Mucosa of descending colon (tissue), 3 donors: ENCODE results near the gene ZNF697. TPM values are rescaled to one million over a fixed set of nuclear protein-coding genes. Genes with fewer than 3 reads are reported as not detected.
A peak's percentile ranks its signal among the peaks of the same experiment; 100 is the strongest.
"Not testable (repeated sequence)": the region's sequence is repeated elsewhere in the genome, so short reads cannot be mapped to it uniquely, and the experiment has no call there.

ENCODE experiments used
- ATAC-seq: fragments of 200-7000 bp; cut with Tn5 transposase; one replicate; pipeline ENCODE4 v1.9.1; 2020; ENCODE audit warnings: mild to moderate bottlenecking, moderate library complexity
- DNase-seq, 3 donors: peaks; one replicate each; pipeline ENCODE4 v3.0.0-alpha.2; 2020
- H3K36me3 ChIP-seq: fragments of 200-600 bp; one replicate; pipeline ENCODE4 v1.8.0; 2021; ENCODE audit warnings: low read depth, mild to moderate bottlenecking
- H3K4me1 ChIP-seq: fragments of 200-600 bp; one replicate; pipeline ENCODE4 v1.8.0; 2021; ENCODE audit warnings: low read depth, mild to moderate bottlenecking
- H3K4me3 ChIP-seq: fragments of 200-600 bp; one replicate; pipeline ENCODE4 v1.8.0; 2021; ENCODE audit warnings: mild to moderate bottlenecking
- H3K9me3 ChIP-seq: fragments of 200-600 bp; one replicate; pipeline ENCODE4 v1.8.0; 2021; ENCODE audit warnings: mild to moderate bottlenecking
- intact Hi-C, 2 donors: fragments of 100-400 bp; cut with DNase I in 1 of 2; cut with micrococcal nuclease in 1 of 2; formaldehyde crosslinking; loops; one replicate each; pipeline versions ENCODE4 v1.11.0 to v1.11.1; 2022; cut with DNase I, micrococcal nuclease
- long read RNA-seq, 2 donors: library from polyadenylated mRNA; unstranded; transcript quantifications; one replicate each; pipeline ENCODE4 v2.0.0, GENCODE V29; 2019 to 2021
- total RNA-seq, 3 donors: library from RNA; stranded (reverse); fragmentation: NEBNext Ultra II Directional in 2 of 3; extraction: Animal tissue kit (Norgen Biotek cat#: 25700) in 2 of 3; gene quantifications; one replicate each; pipeline versions ENCODE4 v1.2.1 to v1.2.4, GENCODE V29; 2021 to 2023
- TF ChIP-seq, protein P1 (sequence below): fragments of 200-600 bp; IDR thresholded peaks from one replicate; pipeline ENCODE4 v1.8.0; 2022; ENCODE audit warnings: antibody characterized with exemption, mild to moderate bottlenecking
- donor health status: DM: no; HTN: no; CAD: no; lungs with moderate emphysema.
- donor health status: DM: no; HTN: no; CAD: no.
- donor health status: DM: no; HTN: yes; CAD: no.

ZNF697 gene
- 1 to 10 TPM; 1.8 to 7.8 (median 2.8) TPM for total RNA-seq
- long read RNA-seq, donor 1, result 0 reads
- long read RNA-seq, donor 2, result 0 reads

DNA sequence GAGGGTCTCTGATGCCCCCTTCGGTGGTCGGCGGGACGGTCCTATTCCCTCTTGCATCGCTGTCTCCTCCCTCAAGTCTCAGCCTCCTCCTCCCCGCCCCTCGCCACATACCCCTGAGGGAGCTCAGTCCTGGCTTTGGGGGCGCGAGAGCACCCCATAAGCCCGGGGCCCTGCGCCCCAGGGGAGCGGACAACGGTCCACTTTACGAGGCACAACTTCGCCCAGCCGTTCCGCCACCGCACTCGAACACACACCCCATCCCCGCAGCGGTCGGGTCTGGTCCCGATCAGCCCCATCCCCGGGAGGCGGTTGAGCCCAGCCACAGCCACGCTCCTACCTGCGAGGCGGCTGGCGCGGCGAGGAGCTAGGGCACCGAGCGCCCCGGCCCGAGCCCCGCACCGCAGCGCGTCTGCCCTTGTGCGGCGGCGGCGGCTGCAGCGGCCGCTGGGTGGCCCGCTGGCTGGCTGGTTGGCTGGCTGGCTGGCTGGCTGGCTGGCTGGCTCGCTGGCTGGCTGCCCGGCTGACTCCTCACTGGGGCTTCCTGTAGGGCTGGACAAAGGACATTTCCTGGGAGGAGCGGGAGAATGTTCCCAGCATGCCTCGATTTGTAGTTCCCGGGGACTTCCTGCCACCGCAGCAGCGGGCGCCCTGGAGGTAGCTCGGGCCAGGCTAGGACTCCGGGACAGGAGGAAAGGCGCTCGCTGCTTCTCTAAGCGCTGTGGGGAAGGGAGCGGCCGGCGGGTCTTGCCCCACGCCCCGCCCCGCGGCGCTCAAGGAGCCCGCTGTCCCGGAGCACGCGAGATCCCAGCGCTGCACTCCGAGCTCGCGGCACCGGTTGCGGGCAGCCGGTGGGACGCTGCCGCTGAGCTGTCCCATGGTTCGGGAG, at the start of gene ZNF697:
TSS of gene ZNF697 (minus strand) at position 533 of the 886 bp plus-strand sequence. CDS start 22,166 bp downstream, outside the sequence.
- ATAC-seq (peak; percentile 96), DNase-seq (peak; percentile 96 to 99 (median 98))
- peak within 1 kb of the TSS; percentile 31 for H3K4me3 ChIP-seq
- no peaks in the 10 kb centered on the region for H3K9me3 ChIP-seq
- H3K36me3 ChIP-seq, result no peaks in the 10 kb centered on the region
- TF ChIP-seq, protein P1, sequence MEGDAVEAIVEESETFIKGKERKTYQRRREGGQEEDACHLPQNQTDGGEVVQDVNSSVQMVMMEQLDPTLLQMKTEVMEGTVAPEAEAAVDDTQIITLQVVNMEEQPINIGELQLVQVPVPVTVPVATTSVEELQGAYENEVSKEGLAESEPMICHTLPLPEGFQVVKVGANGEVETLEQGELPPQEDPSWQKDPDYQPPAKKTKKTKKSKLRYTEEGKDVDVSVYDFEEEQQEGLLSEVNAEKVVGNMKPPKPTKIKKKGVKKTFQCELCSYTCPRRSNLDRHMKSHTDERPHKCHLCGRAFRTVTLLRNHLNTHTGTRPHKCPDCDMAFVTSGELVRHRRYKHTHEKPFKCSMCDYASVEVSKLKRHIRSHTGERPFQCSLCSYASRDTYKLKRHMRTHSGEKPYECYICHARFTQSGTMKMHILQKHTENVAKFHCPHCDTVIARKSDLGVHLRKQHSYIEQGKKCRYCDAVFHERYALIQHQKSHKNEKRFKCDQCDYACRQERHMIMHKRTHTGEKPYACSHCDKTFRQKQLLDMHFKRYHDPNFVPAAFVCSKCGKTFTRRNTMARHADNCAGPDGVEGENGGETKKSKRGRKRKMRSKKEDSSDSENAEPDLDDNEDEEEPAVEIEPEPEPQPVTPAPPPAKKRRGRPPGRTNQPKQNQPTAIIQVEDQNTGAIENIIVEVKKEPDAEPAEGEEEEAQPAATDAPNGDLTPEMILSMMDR, result peak; percentile 8
- intact Hi-C loops, result no loop called here
- H3K4me1 ChIP-seq, result no peaks in the 10 kb centered on the region

DNA sequence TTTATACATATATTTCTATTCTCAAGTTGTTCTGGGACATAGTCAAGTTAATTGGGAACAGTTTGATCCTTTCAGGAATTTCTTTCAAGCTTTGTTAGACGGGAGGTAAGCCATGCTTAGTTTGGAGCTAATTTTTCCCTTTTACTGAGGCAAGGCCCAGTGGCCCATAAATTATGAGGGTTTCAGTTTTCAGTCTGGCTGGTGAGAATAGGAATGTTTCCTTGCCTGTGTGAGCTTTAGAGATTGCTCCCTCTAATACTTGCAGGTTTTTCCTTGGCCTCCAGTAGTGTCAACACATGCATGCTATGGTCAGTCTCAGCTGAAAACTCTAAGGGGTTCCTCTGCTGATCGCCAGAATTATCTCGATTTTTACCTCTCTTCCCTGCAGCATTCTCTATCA, 49.5 kb upstream of the ZNF697 start:
- H3K4me1 ChIP-seq, result no peaks in the 10 kb centered on the region
- H3K36me3 ChIP-seq, result no peaks in the 10 kb centered on the region
- TF ChIP-seq, protein P1, result no peak
- H3K4me3 ChIP-seq, result no peak overlapping the region
- ATAC-seq (no peak), DNase-seq (no peak)
- intact Hi-C loops, result no loop called here
- H3K9me3 ChIP-seq, result peaks cover 8% of the 10 kb centered on the region

DNA sequence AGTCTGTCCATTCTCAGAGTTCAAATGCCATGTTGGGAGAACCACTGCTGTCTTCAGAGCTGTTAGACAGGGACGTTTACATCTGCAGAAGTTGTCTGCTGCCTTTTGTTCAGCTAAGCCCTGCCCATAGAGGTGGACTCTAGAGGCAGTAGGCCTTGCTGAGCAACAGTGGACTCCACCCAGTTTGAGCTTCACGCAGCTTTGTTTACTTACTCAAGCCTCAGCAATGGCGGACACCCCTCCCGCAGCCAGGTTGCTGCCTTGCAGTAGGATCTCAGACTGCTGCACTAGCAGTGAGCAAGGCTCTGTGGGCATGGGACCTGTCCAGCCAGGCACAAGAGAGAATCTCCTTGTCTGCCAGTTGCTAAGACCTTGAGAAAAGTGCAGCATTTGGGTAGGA, 48.8 kb upstream of the ZNF697 start:
- H3K4me3 ChIP-seq, H3K36me3 ChIP-seq, H3K9me3 ChIP-seq, intact Hi-C loops, H3K4me1 ChIP-seq: not testable (repeated sequence)
- peak; percentile 72 for ATAC-seq
- peak in 2 of 3 donors; percentile 28 to 32 for DNase-seq

DNA sequence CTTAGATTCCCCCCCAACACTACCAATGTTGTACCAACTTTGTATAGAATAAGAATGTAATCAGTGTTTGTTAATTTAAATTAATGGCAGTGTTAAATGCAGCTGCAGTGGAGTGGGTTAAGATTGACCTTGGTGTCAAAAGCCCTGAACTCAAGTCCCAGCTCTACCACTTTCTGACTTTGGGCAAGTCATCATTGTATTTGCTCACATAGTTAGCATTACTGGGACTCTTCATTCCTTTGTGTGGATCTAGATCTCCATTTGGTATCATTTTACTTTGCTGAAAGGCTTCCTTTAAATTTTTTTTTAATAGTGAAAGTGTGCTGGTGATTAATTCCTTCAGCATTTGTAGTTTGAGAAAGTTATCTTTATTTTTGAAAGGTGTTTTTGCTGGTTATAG, 41.4 kb upstream of the ZNF697 start:
- Histone ChIP-seq H3K36me3 (no peaks in the 10 kb centered on the region), H3K4me1 (no peaks in the 10 kb centered on the region), H3K4me3 (no peak overlapping the region), H3K9me3 (no peaks in the 10 kb centered on the region)
- DNase-seq (no peak), ATAC-seq (no peak)
- TF ChIP-seq, protein P1, result no peak
- intact Hi-C loops, result no loop called here

DNA sequence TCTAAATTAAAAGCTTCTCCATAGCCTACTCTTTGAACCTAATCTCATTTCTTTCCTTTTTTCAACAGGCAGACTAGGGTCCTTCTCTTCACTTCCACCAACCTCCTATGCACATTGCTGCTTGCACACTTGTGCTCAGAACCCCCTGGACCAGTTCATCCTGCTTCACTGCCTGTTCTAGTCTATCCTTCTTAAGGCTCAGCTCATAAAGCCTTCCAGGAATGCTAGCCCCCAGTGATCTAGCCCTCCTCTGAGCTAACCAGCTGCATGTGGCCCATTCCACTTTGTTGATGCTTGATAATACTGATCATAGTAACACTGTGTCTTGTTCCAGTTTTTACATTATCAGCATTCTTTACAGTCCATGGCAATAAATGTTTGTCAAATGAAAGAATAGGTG, 40.7 kb upstream of the ZNF697 start:
- DNase-seq (no peak), ATAC-seq (no peak)
- intact Hi-C loops, result no loop called here
- no peak overlapping the region for H3K4me3 ChIP-seq
- no peaks in the 10 kb centered on the region for H3K9me3 ChIP-seq
- no peaks in the 10 kb centered on the region for H3K4me1 ChIP-seq
- TF ChIP-seq, protein P1, result no peak
- no peaks in the 10 kb centered on the region for H3K36me3 ChIP-seq

DNA sequence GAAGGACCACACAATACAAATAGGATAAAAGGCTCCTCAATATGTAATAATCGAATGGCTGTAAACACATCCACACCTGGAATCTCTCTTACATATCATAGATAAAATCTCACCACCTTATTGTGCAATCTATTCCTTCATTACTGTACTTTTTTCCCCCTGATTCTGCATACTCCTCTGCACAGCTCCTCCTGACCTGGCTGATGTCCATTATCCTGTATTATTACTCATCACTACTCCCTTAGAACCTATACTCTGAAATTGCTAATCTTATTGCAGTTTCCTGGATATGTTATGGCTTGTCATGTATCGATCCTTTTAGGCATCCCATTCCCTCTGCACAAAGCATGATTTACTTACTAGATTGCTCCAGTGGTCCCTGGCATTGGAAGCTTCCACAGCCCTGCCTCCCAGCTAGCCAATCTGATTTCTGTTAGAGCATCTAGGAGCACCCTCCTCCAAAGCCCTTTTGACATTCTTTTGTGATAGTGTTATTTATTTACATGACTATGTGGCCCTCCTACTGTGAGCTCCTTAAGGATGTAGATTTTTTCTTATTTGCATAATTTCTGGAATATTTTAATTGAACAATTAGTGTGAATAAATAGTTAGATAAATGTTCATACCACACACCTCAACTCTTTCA, 39.5 kb upstream of the ZNF697 start:
- TF ChIP-seq, protein P1, result no peak
- Histone ChIP-seq H3K9me3 (no peaks in the 10 kb centered on the region), H3K4me3 (no peak overlapping the region), H3K36me3 (no peaks in the 10 kb centered on the region), H3K4me1 (no peaks in the 10 kb centered on the region)
- ATAC-seq (no peak), DNase-seq (no peak)
- intact Hi-C loops, result no loop called here
